K562 (cell line): ENCODE data around the gene HARS1. TPM values are rescaled to one million over a fixed set of nuclear protein-coding genes. Genes with fewer than 3 reads are reported as not detected.
A peak's percentile ranks its signal among the peaks of the same experiment; 100 is the strongest.

Experiments used
- ARID1B ChIP-seq: fragments of 450-650 bp; IDR thresholded peaks from 2 replicates; pipeline ENCODE4 v1.6.1; 2016; ENCODE audit warnings: antibody characterized with exemption, mild to moderate bottlenecking, inconsistent platforms
- CBFA2T3 ChIP-seq: fragments of 450-650 bp; IDR thresholded peaks from 2 replicates; pipeline ENCODE4 v1.6.1; 2017
- CBX2 ChIP-seq: fragments of 200-600 bp; sonication (generic); IDR thresholded peaks from one replicate; pipeline ENCODE4 v1.6.1; 2012; ENCODE audit warnings: mild to moderate bottlenecking, low read length, inconsistent platforms; ENCODE audit not compliant: insufficient read depth, poor library complexity, severe bottlenecking
- DACH1 ChIP-seq: fragments of 450-650 bp; IDR thresholded peaks from 2 replicates; pipeline ENCODE4 v1.6.1; 2018; ENCODE audit not compliant: partially characterized antibody
- DPF2 ChIP-seq: fragments of 450-650 bp; IDR thresholded peaks from 2 replicates; pipeline ENCODE4 v1.6.1; 2016
- ERF ChIP-seq: fragments of 450-650 bp; formaldehyde crosslinking; IDR thresholded peaks from 2 replicates; pipeline ENCODE4 v1.4.0; 2020; ENCODE audit warnings: mild to moderate bottlenecking, mixed read lengths
- FOXK1 ChIP-seq: sonication (generic); formaldehyde crosslinking; IDR thresholded peaks from 2 replicates; pipeline ENCODE4 v1.8.0; 2022; ENCODE audit warnings: missing genetic modification reagents, mild to moderate bottlenecking, borderline replicate concordance
- IRF2 ChIP-seq: sonication (generic); formaldehyde crosslinking; IDR thresholded peaks from 2 replicates; pipeline ENCODE4 v1.8.1; 2022; ENCODE audit warnings: mild to moderate bottlenecking, missing genetic modification reagents
- KHSRP ChIP-seq: fragments of 450-650 bp; IDR thresholded peaks from 2 replicates; pipeline ENCODE4 v1.6.1; 2017
- KLF6 ChIP-seq: fragments of 250-450 bp; sonication (Bioruptor Pico); IDR thresholded peaks from 2 replicates; pipeline ENCODE4 v1.4.0; 2020; ENCODE audit warnings: mild to moderate bottlenecking, moderate library complexity, borderline replicate concordance
- MECOM ChIP-seq: fragments of 250-450 bp; sonication (Bioruptor Pico); IDR thresholded peaks from 2 replicates; pipeline ENCODE4 v1.8.0; 2022; ENCODE audit warnings: inconsistent platforms
- MXI1 ChIP-seq: IDR thresholded peaks from 2 replicates; pipeline ENCODE4 v1.6.1; 2011; ENCODE audit warnings: low read depth, mild to moderate bottlenecking, improper control_type of control experiment, low read length
- MYNN ChIP-seq, 2 experiments: sonication (generic); formaldehyde crosslinking in 1 of 2; IDR thresholded peaks; 2 replicates each; pipeline versions ENCODE4 v1.5.0 to v1.6.1; 2016 to 2020; ENCODE audit warnings: antibody characterized with exemption in 1 of 2, missing genetic modification reagents in 1 of 2
- NRF1 ChIP-seq, 2 experiments: fragments of 450-650 bp; IDR thresholded peaks in 1 of 2; conservative IDR thresholded peaks in 1 of 2; 2 replicates each; pipeline ENCODE4 v1.6.1; 2014; ENCODE audit warnings: mild to moderate bottlenecking in 2 of 2
- POLR2AphosphoS5 ChIP-seq: IDR thresholded peaks from 2 replicates; pipeline ENCODE4 v1.6.1; 2011; ENCODE audit warnings: mild to moderate bottlenecking, low read depth, low read length, moderate library complexity; ENCODE audit not compliant: control insufficient read depth, insufficient read depth
- RNF219 ChIP-seq: fragments of 250-450 bp; sonication (Bioruptor Pico); IDR thresholded peaks from 2 replicates; pipeline ENCODE4 v1.5.0; 2022; ENCODE audit warnings: mild to moderate bottlenecking
- SMAD2 ChIP-seq: fragments of 150-350 bp; IDR thresholded peaks from 2 replicates; pipeline ENCODE4 v1.6.1; 2014; ENCODE audit warnings: low read depth, mild to moderate bottlenecking, low read length
- TBL1XR1 ChIP-seq, 2 experiments: IDR thresholded peaks; 2 replicates each; pipeline ENCODE4 v1.6.1; 2012; ENCODE audit warnings: improper control_type of control experiment in 2 of 2, low read length in 2 of 2, mild to moderate bottlenecking in 1 of 2
- TEAD4 ChIP-seq, 2 experiments: sonication (generic) in 1 of 2; formaldehyde crosslinking in 1 of 2; IDR thresholded peaks; 2 replicates each; pipeline versions ENCODE4 v1.6.1 to v1.8.0; 2012 to 2022; ENCODE audit warnings: borderline replicate concordance in 1 of 2, inconsistent platforms in 1 of 2, low read length in 1 of 2, mild to moderate bottlenecking in 1 of 2, missing genetic modification reagents in 1 of 2
- TOE1 ChIP-seq, 2 experiments: fragments of 450-650 bp in 1 of 2; sonication (generic) in 1 of 2; formaldehyde crosslinking in 1 of 2; IDR thresholded peaks; 2 replicates each; pipeline versions ENCODE4 v1.7.1 to v1.8.0; 2016 to 2022; ENCODE audit warnings: borderline replicate concordance in 2 of 2, mild to moderate bottlenecking in 2 of 2, antibody characterized with exemption in 1 of 2, inconsistent platforms in 1 of 2, low read depth in 1 of 2, missing genetic modification reagents in 1 of 2, moderate library complexity in 1 of 2
- TRIM24 ChIP-seq, 2 experiments: fragments of 450-650 bp; IDR thresholded peaks; 2 replicates each; pipeline ENCODE4 v1.6.1; 2016
- U2AF1 ChIP-seq: fragments of 200-400 bp; formaldehyde crosslinking; optimal IDR thresholded peaks from 2 replicates; pipeline ENCODE3; 2017; ENCODE audit warnings: mild to moderate bottlenecking, low read depth, low read length, moderate library complexity
- ZNF347 ChIP-seq: fragments of 450-650 bp; formaldehyde crosslinking; IDR thresholded peaks from 2 replicates; pipeline ENCODE4 v1.4.0; 2020; ENCODE audit warnings: low read depth, mild to moderate bottlenecking, moderate library complexity
- ZNF830 ChIP-seq: fragments of 250-450 bp; sonication (Bioruptor Pico); IDR thresholded peaks from 2 replicates; pipeline ENCODE4 v1.5.0; 2021; ENCODE audit warnings: mild to moderate bottlenecking
- polyA plus RNA-seq, 8 experiments: library from polyadenylated mRNA; depleted of rRNA in 4 of 8; stranded (reverse) in 5 of 8; unstranded in 3 of 8; fragments of >200 nt; fragmentation: Nextera tagmentation in 2 of 8; fragmentation: Illumina TruSeq in 1 of 8; extraction: Ambion mirVana in 2 of 8; extraction: Trizol in 1 of 8; gene quantifications; 2 replicates each; pipeline versions ENCODE4 v1.2.1 to v1.2.3, GENCODE V29; 2011 to 2014; ENCODE audit warnings: inconsistent platforms in 1 of 8, missing spikeins in 1 of 8
- total RNA-seq, 7 experiments: library from RNA; depleted of rRNA in 6 of 7; stranded (reverse); fragments of >200 nt in 6 of 7; fragmentation: Illumina TruSeq in 2 of 7; extraction: Trizol in 2 of 7; gene quantifications; 2 replicates each; pipeline versions ENCODE4 v1.2.1 to v1.2.3, GENCODE V29; 2011 to 2021; ENCODE audit warnings: low replicate concordance in 1 of 7
- TF ChIP-seq, protein P1 (sequence below), 2 experiments: IDR thresholded peaks in 1 of 2; conservative IDR thresholded peaks in 1 of 2; 2 replicates each; pipeline ENCODE4 v1.6.1; 2016; ENCODE audit warnings: low read depth in 2 of 2, mild to moderate bottlenecking in 1 of 2, missing compliant biosample characterization in 1 of 2, missing genetic modification characterization in 1 of 2, moderate library complexity in 1 of 2

HARS1 gene
- total and polyA plus RNA-seq, 9 of the 15 experiments (the other 6 are each of a cell fraction or from before 2014, with no cell fraction given): 13.5 to 88.5 (median 75.2) TPM

- TF ChIP-seq IRF2 (CRISPR knock-in tag) (no peak), CBX2 (no peak), ZNF347 (CRISPR knock-in tag) (no peak), SMAD2 (no peak), KHSRP (no peak), TEAD4 (IDR thresholded peaks at IDR 0.05; ENCODE audit: low read length) (peak; percentile 84), TEAD4 (CRISPR knock-in tag; IDR thresholded peaks at IDR 0.05; ENCODE audit: borderline replicate concordance) (no peak), TBL1XR1 (IDR thresholded peaks at IDR 0.05; ENCODE audit: low read length in 2 of 2) (0 out of 4 replicates have a peak, but pooled peaks of 1 of the 2 experiments have one; percentile 27), TRIM24 (IDR thresholded peaks at IDR 0.05) (0 out of 4 replicates have a peak, but pooled peaks of 1 of the 2 experiments have one; percentile 7), TOE1 (IDR thresholded peaks at IDR 0.05; ENCODE audit: borderline replicate concordance) (no peak), TOE1 (CRISPR knock-in tag; IDR thresholded peaks at IDR 0.05; ENCODE audit: borderline replicate concordance, low read depth) (no peak), U2AF1 (no peak), MECOM (CRISPR knock-in tag) (no peak), ZNF830 (CRISPR knock-in tag) (no peak), FOXK1 (CRISPR knock-in tag) (no peak), DPF2 (peak; percentile 71), ARID1B (peak; percentile 75), POLR2AphosphoS5 (peak; percentile 80), ERF (no peak), MXI1 (0 out of 2 replicates have a peak, but pooled peaks have one; percentile 48), NRF1 (conservative IDR thresholded peaks at IDR 0.05 in 1 of 2, IDR thresholded peaks at IDR 0.05 in 1 of 2) (no peak), RNF219 (CRISPR knock-in tag) (no peak), CBFA2T3 (peak; percentile 90), KLF6 (CRISPR knock-in tag) (no peak), DACH1 (peak; percentile 54), MYNN (IDR thresholded peaks at IDR 0.05) (peak; percentile 61; the same call in 1 of the 2 replicates), MYNN (CRISPR knock-in tag; IDR thresholded peaks at IDR 0.05) (no peak)
- TF ChIP-seq, protein P1, sequence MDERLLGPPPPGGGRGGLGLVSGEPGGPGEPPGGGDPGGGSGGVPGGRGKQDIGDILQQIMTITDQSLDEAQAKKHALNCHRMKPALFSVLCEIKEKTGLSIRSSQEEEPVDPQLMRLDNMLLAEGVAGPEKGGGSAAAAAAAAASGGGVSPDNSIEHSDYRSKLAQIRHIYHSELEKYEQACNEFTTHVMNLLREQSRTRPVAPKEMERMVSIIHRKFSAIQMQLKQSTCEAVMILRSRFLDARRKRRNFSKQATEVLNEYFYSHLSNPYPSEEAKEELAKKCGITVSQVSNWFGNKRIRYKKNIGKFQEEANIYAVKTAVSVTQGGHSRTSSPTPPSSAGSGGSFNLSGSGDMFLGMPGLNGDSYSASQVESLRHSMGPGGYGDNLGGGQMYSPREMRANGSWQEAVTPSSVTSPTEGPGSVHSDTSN (CRISPR knock-in tag; IDR thresholded peaks at IDR 0.05; ENCODE audit: low read depth): peak; percentile 73
- TF ChIP-seq, protein P1 (tag; conservative IDR thresholded peaks at IDR 0.05; ENCODE audit: low read depth): peak; percentile 90
Measured at GRCh38 chr5:140678993-140679392, 12.2 kb downstream of the HARS1 start (continued).
